Neuronal stem cell (in vitro differentiated cells): Measurements from ENCODE around the gene CABP4.

ENCODE experiments used
- DNase-seq: peaks from one replicate; pipeline ENCODE4 v3.0.0-alpha.2; 2013; ENCODE audit warnings: low spot score
- H2AFZ ChIP-seq: one replicate; pipeline ENCODE4 v1.6.1; 2013; ENCODE audit warnings: mild to moderate bottlenecking, low read length, inconsistent platforms
- H2AK5ac ChIP-seq: 2 replicates; pipeline ENCODE4 v1.6.1; 2013; ENCODE audit warnings: low read depth, mild to moderate bottlenecking, inconsistent platforms, low read length, moderate library complexity, mixed read lengths
- H2BK120ac ChIP-seq: 2 replicates; pipeline ENCODE4 v1.6.1; 2013; ENCODE audit warnings: low read depth, mild to moderate bottlenecking, inconsistent platforms, low read length, moderate library complexity, mixed read lengths
- H2BK12ac ChIP-seq: one replicate; pipeline ENCODE4 v1.6.1; 2013; ENCODE audit warnings: low read length, inconsistent platforms
- H2BK15ac ChIP-seq: 2 replicates; pipeline ENCODE4 v1.6.1; 2013; ENCODE audit warnings: mild to moderate bottlenecking, low read length, inconsistent platforms, mixed read lengths
- H2BK5ac ChIP-seq: one replicate; pipeline ENCODE4 v1.6.1; 2013; ENCODE audit warnings: inconsistent platforms, mild to moderate bottlenecking, low read length, moderate library complexity
- H3K14ac ChIP-seq: one replicate; pipeline ENCODE4 v1.6.1; 2013; ENCODE audit warnings: low read length, inconsistent platforms
- H3K18ac ChIP-seq: 2 replicates; pipeline ENCODE4 v1.6.1; 2013; ENCODE audit warnings: low read length, inconsistent platforms
- H3K23ac ChIP-seq: 2 replicates; pipeline ENCODE4 v1.6.1; 2013; ENCODE audit warnings: low read depth, mild to moderate bottlenecking, mixed read lengths, low read length, inconsistent platforms; ENCODE audit not compliant: poor library complexity
- H3K27ac ChIP-seq: replicated peaks from 3 replicates; pipeline ENCODE4 v1.5.1; 2013; ENCODE audit warnings: low read length, inconsistent platforms
- H3K27me3 ChIP-seq, 3 experiments: 2 replicates each; pipeline ENCODE4 v1.6.1; 2013; ENCODE audit warnings: low read length in 3 of 3, mild to moderate bottlenecking in 2 of 3, inconsistent platforms in 1 of 3, low read depth in 1 of 3, mixed read lengths in 1 of 3, moderate library complexity in 1 of 3; ENCODE audit not compliant: control insufficient read depth in 3 of 3, insufficient read depth in 3 of 3
- H3K36me3 ChIP-seq, 2 donors: replicated peaks in 1 of 2; 2 replicates each; pipeline ENCODE4 v1.6.1; 2013; ENCODE audit warnings: low read length in 2 of 2; ENCODE audit not compliant: control insufficient read depth in 2 of 2, insufficient read depth in 2 of 2
- H3K4ac ChIP-seq: 2 replicates; pipeline ENCODE4 v1.6.1; 2013; ENCODE audit warnings: inconsistent platforms, mild to moderate bottlenecking, low read length, moderate library complexity
- H3K4me1 ChIP-seq, 2 donors: 1 replicate in 1 of 2; 2 replicates in 1 of 2; pipeline ENCODE4 v1.6.1; 2013; ENCODE audit warnings: low read length in 2 of 2, low read depth in 1 of 2; ENCODE audit not compliant: control insufficient read depth in 2 of 2, insufficient read depth in 1 of 2
- H3K4me2 ChIP-seq: one replicate; pipeline ENCODE4 v1.6.1; 2013; ENCODE audit warnings: mild to moderate bottlenecking, low read length, inconsistent platforms; ENCODE audit not compliant: insufficient read depth, poor library complexity, severe bottlenecking
- H3K4me3 ChIP-seq, 2 donors: 2 replicates each; pipeline ENCODE4 v1.5.1; 2013; ENCODE audit warnings: low read length in 2 of 2, mild to moderate bottlenecking in 2 of 2, inconsistent platforms in 1 of 2, moderate library complexity in 1 of 2
- H3K79me1 ChIP-seq: one replicate; pipeline ENCODE4 v1.6.1; 2013; ENCODE audit warnings: low read depth, mild to moderate bottlenecking, inconsistent platforms, low read length, moderate library complexity
- H3K9ac ChIP-seq: one replicate; pipeline ENCODE4 v1.6.1; 2013; ENCODE audit warnings: mild to moderate bottlenecking, low read depth, low read length, inconsistent platforms; ENCODE audit not compliant: poor library complexity
- H3K9me3 ChIP-seq, 2 donors: replicated peaks in 1 of 2; 2 replicates each; pipeline versions ENCODE3 to v1.6.1; 2013; ENCODE audit warnings: low read length in 2 of 2, mild to moderate bottlenecking in 2 of 2, inconsistent platforms in 1 of 2, low read depth in 1 of 2, mixed read lengths in 1 of 2, moderate library complexity in 1 of 2; ENCODE audit not compliant: control insufficient read depth in 2 of 2, insufficient read depth in 1 of 2
- H4K8ac ChIP-seq: one replicate; pipeline ENCODE4 v1.6.1; 2013; ENCODE audit warnings: low read depth, mild to moderate bottlenecking, inconsistent platforms, low read length, moderate library complexity
- H4K91ac ChIP-seq: one replicate; pipeline ENCODE4 v1.6.1; 2013; ENCODE audit warnings: low read length, low read depth, mild to moderate bottlenecking, inconsistent platforms; ENCODE audit not compliant: poor library complexity
- WGBS, 2 donors: extraction: QIAGEN DNeasy Blood & Tissue Kit; methylation state at CpG; one replicate each; pipeline ENCODE4 v1.1.7; 2013; ENCODE audit warnings: missing lambda C conversion rate in 2 of 2, mixed read lengths in 1 of 2; ENCODE audit not compliant: insufficient read length in 2 of 2, insufficient replicate concordance in 1 of 2; ENCODE audit errors: extremely low coverage in 2 of 2; 5-methylcytosine and 5-hydroxymethylcytosine counted together

Gene CABP4

GRCh38 chr11:67410369-67410831, 44.8 kb upstream of the CABP4 start:
- Histone ChIP-seq H2BK15ac (no peak overlapping the region), H3K9me3 (no peaks in the 10 kb centered on the region), H3K4me1 (peaks cover 3 to 18% of the 10 kb centered on the region in 2 donors), H4K8ac (no peak overlapping the region), H3K27ac (no peak overlapping the region), H3K4me3 (no peak overlapping the region), H3K9ac (no peak overlapping the region), H2AFZ (no peak overlapping the region), H2BK12ac (no peak overlapping the region), H3K79me1 (peaks cover 2% of the 10 kb centered on the region), H3K23ac (no peak overlapping the region), H3K4me2 (no peak overlapping the region), H4K91ac (no peak overlapping the region), H3K36me3 (no peaks in the 10 kb centered on the region), H3K27me3 (peaks cover 0 to 9% (median 2%) of the 10 kb centered on the region in 3 experiments), H3K14ac (no peak overlapping the region), H2AK5ac (peak overlapping the region; percentile 79), H2BK5ac (no peak overlapping the region), H3K4ac (no peak overlapping the region), H2BK120ac (no peak overlapping the region), H3K18ac (peak overlapping the region; percentile 89)
- DNase-seq: no peak
- WGBS, 2 donors: no CpG with 5 or more reads among the region's 15 CpGs

GRCh38 chr11:67410984-67411784, 44.0 kb upstream of the CABP4 start:
- no peaks in the 10 kb centered on the region for H3K36me3 ChIP-seq
- no peak overlapping the region for H3K14ac ChIP-seq
- H3K4me2 ChIP-seq: no peak overlapping the region
- peak overlapping the region; percentile 45 for H3K18ac ChIP-seq
- H3K4ac ChIP-seq: peak overlapping the region; percentile 30
- no peak overlapping the region for H2AFZ ChIP-seq
- peaks cover 0 to 12% (median 2%) of the 10 kb centered on the region in 3 experiments for H3K27me3 ChIP-seq
- H4K91ac ChIP-seq: no peak overlapping the region
- no peak overlapping the region for H3K27ac ChIP-seq
- no peak for DNase-seq
- no peak overlapping the region for H3K4me3 ChIP-seq
- H3K9ac ChIP-seq: peak overlapping the region; percentile 12
- no peak overlapping the region for H3K23ac ChIP-seq
- peak overlapping the region; percentile 60 for H2BK15ac ChIP-seq
- H2BK120ac ChIP-seq: peak overlapping the region; percentile 39
- WGBS, 2 donors: no CpG with 5 or more reads among the region's 17 CpGs
- H3K4me1 ChIP-seq: peaks cover 3 to 20% of the 10 kb centered on the region in 2 donors
- H3K9me3 ChIP-seq: no peaks in the 10 kb centered on the region
- H2BK12ac ChIP-seq: no peak overlapping the region
- peaks cover 2% of the 10 kb centered on the region for H3K79me1 ChIP-seq
- H2AK5ac ChIP-seq: peak overlapping the region; percentile 79
- no peak overlapping the region for H4K8ac ChIP-seq
- H2BK5ac ChIP-seq: no peak overlapping the region

- H4K91ac ChIP-seq: no peak overlapping the region
- H3K4ac ChIP-seq: no peak overlapping the region
- H2BK12ac ChIP-seq: no peak overlapping the region
- H3K9me3 ChIP-seq: no peaks in the 10 kb centered on the region
- peaks cover under 1% of the 10 kb centered on the region for H3K79me1 ChIP-seq
- H2AFZ ChIP-seq: no peak overlapping the region
- H3K4me3 ChIP-seq: no peak overlapping the region
- peak overlapping the region; percentile 39 for H2BK120ac ChIP-seq
- H4K8ac ChIP-seq: no peak overlapping the region
- no peaks in the 10 kb centered on the region for H3K36me3 ChIP-seq
- no peak overlapping the region for H3K23ac ChIP-seq
- H3K9ac ChIP-seq: no peak overlapping the region
- peaks cover 6 to 20% of the 10 kb centered on the region in 2 donors for H3K4me1 ChIP-seq
- H3K4me2 ChIP-seq: no peak overlapping the region
- DNase-seq: no peak
- H3K18ac ChIP-seq: peak overlapping the region; percentile 72
- H3K27me3 ChIP-seq: peaks cover 0 to 16% (median 2%) of the 10 kb centered on the region in 3 experiments
- H3K14ac ChIP-seq: no peak overlapping the region
- peak overlapping the region; percentile 44 for H2AK5ac ChIP-seq
- no peak overlapping the region for H3K27ac ChIP-seq
- H2BK15ac ChIP-seq: peak overlapping the region; percentile 60
- no CpG with 5 or more reads among the region's 7 CpGs for WGBS, 2 donors
- no peak overlapping the region for H2BK5ac ChIP-seq
Observed at GRCh38 chr11:67411785-67412152, 43.4 kb upstream of the CABP4 start.

GRCh38 chr11:67412495-67413179, 42.5 kb upstream of the CABP4 start:
- no peak overlapping the region for H2AFZ ChIP-seq
- H3K4me1 ChIP-seq: peaks cover 6 to 20% of the 10 kb centered on the region in 2 donors
- H2BK15ac ChIP-seq: peak overlapping the region; percentile 15
- no peak overlapping the region for H2BK12ac ChIP-seq
- no CpG with 5 or more reads among the region's 9 CpGs for WGBS, 2 donors
- no peaks in the 10 kb centered on the region for H3K9me3 ChIP-seq
- peak overlapping the region; percentile 8 for H4K91ac ChIP-seq
- H3K79me1 ChIP-seq: peaks cover 1% of the 10 kb centered on the region
- peak overlapping the region; percentile 44 for H2AK5ac ChIP-seq
- no peak for DNase-seq
- H2BK120ac ChIP-seq: no peak overlapping the region
- no peaks in the 10 kb centered on the region for H3K36me3 ChIP-seq
- H4K8ac ChIP-seq: no peak overlapping the region
- peak overlapping the region; percentile 81 for H3K18ac ChIP-seq
- no peak overlapping the region for H3K27ac ChIP-seq
- no peak overlapping the region for H3K4me2 ChIP-seq
- H3K9ac ChIP-seq: no peak overlapping the region
- H3K14ac ChIP-seq: peak overlapping the region; percentile 79
- no peak overlapping the region for H2BK5ac ChIP-seq
- peaks cover 0 to 18% (median 2%) of the 10 kb centered on the region in 3 experiments for H3K27me3 ChIP-seq
- no peak overlapping the region for H3K23ac ChIP-seq
- no peak overlapping the region for H3K4me3 ChIP-seq
- H3K4ac ChIP-seq: no peak overlapping the region
